ENCODE measurements around the gene SERPINA9. TPM values are rescaled to one million over a fixed set of nuclear protein-coding genes. Genes with fewer than 3 reads are reported as not detected.
"Not testable (repeated sequence)": the region's sequence is repeated elsewhere in the genome, so short reads cannot be mapped to it uniquely, and the experiment has no call there.

Gene SERPINA9
- total RNA-seq, 1 donor from 2014 or later: not detected

GRCh38 chr14:94517641-94518257 is 41.8 kb upstream of the SERPINA9 start:
- H3K36me3 ChIP-seq: no peaks in the 10 kb centered on the region
- H3K4me3 ChIP-seq: no peak overlapping the region
- no peaks in the 10 kb centered on the region for H3K27me3 ChIP-seq
- H3K4me1 ChIP-seq: no peaks in the 10 kb centered on the region
- no peak for DNase-seq (ENCODE audit: low spot score in 2 of 2)
- H3K9me3 ChIP-seq: no peaks in the 10 kb centered on the region
- intact Hi-C loops (cut with DNase I): no loop called here
- H3K27ac ChIP-seq: no peak overlapping the region
- no peak for TF ChIP-seq CTCF (IDR thresholded peaks at IDR 0.05)

- intact Hi-C loops (cut with DNase I): no loop called here
- H3K9me3 ChIP-seq: no peaks in the 10 kb centered on the region
- DNase-seq (ENCODE audit: low spot score in 2 of 2): no peak
These were observed 41.2 kb upstream of the SERPINA9 start for GRCh38 chr14:94517248-94517640.

GRCh38 chr14:94515856-94516255 is 39.9 kb upstream of the SERPINA9 start:
- no peak for TF ChIP-seq CTCF (IDR thresholded peaks at IDR 0.05)
- intact Hi-C loops (cut with DNase I): no loop called here
- H3K27ac ChIP-seq: no peak overlapping the region

More at GRCh38 chr14:94517248-94517640, 41.2 kb upstream of the SERPINA9 start:
- no peak overlapping the region for H3K27ac ChIP-seq
- no peaks in the 10 kb centered on the region for H3K36me3 ChIP-seq
- H3K4me3 ChIP-seq: no peak overlapping the region
- H3K4me1 ChIP-seq: no peaks in the 10 kb centered on the region
- TF ChIP-seq CTCF (IDR thresholded peaks at IDR 0.05): no peak
- H3K27me3 ChIP-seq: no peaks in the 10 kb centered on the region

GRCh38 chr14:94515426-94515825 is 39.4 kb upstream of the SERPINA9 start:
- intact Hi-C loops (cut with DNase I): no loop called here
- no peaks in the 10 kb centered on the region for H3K36me3 ChIP-seq
- H3K4me3 ChIP-seq: no peak overlapping the region
- TF ChIP-seq CTCF (IDR thresholded peaks at IDR 0.05): no peak
- no peak for DNase-seq (ENCODE audit: low spot score in 2 of 2)
- no peaks in the 10 kb centered on the region for H3K27me3 ChIP-seq
- no peaks in the 10 kb centered on the region for H3K4me1 ChIP-seq
- H3K9me3 ChIP-seq: no peaks in the 10 kb centered on the region
- H3K27ac ChIP-seq: no peak overlapping the region

More at GRCh38 chr14:94515856-94516255, 39.9 kb upstream of the SERPINA9 start:
- Histone ChIP-seq H3K4me3 (no peak overlapping the region), H3K36me3 (no peaks in the 10 kb centered on the region), H3K4me1 (no peaks in the 10 kb centered on the region), H3K9me3 (no peaks in the 10 kb centered on the region), H3K27me3 (no peaks in the 10 kb centered on the region)
- no peak for DNase-seq (ENCODE audit: low spot score in 2 of 2)

- intact Hi-C loops (cut with DNase I): no loop called here
- Histone ChIP-seq H3K9me3 (no peaks in the 10 kb centered on the region), H3K27me3 (no peaks in the 10 kb centered on the region), H3K36me3 (no peaks in the 10 kb centered on the region), H3K4me3 (no peak overlapping the region), H3K27ac (no peak overlapping the region), H3K4me1 (no peaks in the 10 kb centered on the region)
- DNase-seq (ENCODE audit: low spot score in 2 of 2): no peak
- TF ChIP-seq CTCF (IDR thresholded peaks at IDR 0.05): no peak
These were observed 38.4 kb upstream of the SERPINA9 start for GRCh38 chr14:94514351-94514750.

- intact Hi-C loops (cut with DNase I); H3K36me3 ChIP-seq: not testable (repeated sequence)
These were observed 34.5 kb upstream of the SERPINA9 start for GRCh38 chr14:94510481-94510880.

More at GRCh38 chr14:94510481-94510880, 34.5 kb upstream of the SERPINA9 start:
- not testable (repeated sequence) for DNase-seq (ENCODE audit: low spot score in 2 of 2); H3K4me1 ChIP-seq; H3K27me3 ChIP-seq; H3K9me3 ChIP-seq; H3K4me3 ChIP-seq; H3K27ac ChIP-seq
